CD4-positive, alpha-beta T cell treated with Interleukin-4 for 1 hour (primary cell): ENCODE results near the gene PLIN1.

Experiments used
- DNase-seq, 2 donors: peaks; one replicate each; pipeline ENCODE4 v3.0.0-alpha.2; 2020 to 2022

PLIN1 gene

GRCh38 chr15:89625716-89626115 is 53.5 kb downstream of the PLIN1 start:
- no peak for DNase-seq

- no peak for DNase-seq
Measured at GRCh38 chr15:89623165-89623564, 56.0 kb downstream of the PLIN1 start.

DNA sequence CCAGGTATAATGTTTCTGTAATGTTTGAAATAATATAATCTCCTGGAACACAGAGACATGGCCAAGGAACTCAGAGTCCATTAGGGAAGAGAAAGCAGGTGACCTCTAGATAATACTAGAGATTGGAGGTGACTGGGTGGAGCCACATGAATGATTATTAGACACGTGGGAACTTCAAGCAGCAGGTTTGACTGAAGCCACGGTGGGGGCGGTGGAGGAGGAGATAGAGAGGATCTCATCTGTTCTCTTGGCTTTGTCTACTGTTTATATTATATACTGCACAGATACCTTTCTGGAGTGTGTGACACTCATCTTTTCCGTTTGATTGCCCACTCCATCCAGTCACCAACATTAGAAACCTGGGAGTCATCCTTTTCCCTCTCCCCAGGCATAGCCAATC is 57.6 kb downstream of the PLIN1 start:
- no peak for DNase-seq

- DNase-seq = no peak
Measured at GRCh38 chr15:89616228-89616627, 62.9 kb downstream of the PLIN1 start.

GRCh38 chr15:89615135-89615534 is 64.0 kb downstream of the PLIN1 start:
- DNase-seq = no peak
